A673 (cell line): ENCODE measurements around the gene PHC2. TPM values are rescaled to one million over a fixed set of nuclear protein-coding genes. Genes with fewer than 3 reads are reported as not detected.
A peak's percentile ranks its signal among the peaks of the same experiment; 100 is the strongest.

ENCODE experiments used
- BruUV-seq: library from RNA; stranded (reverse); fragments of 400-500 nt; replicated peaks from 2 replicates; lab custom pipeline; 2021; lab: Mats Ljungman, UMichigan
- CTCF ChIA-PET: fragments of 300-600 bp; sonication (Branson Sonifier 250); formaldehyde crosslinking; loops from one replicate; lab custom pipeline; 2022; ENCODE audit warnings: antibody characterized with exemption; lab: Charles Lee
- POLR2A ChIA-PET: fragments of 300-600 bp; sonication (Branson Sonifier 250); formaldehyde crosslinking; loops from one replicate; lab custom pipeline; 2022; ENCODE audit warnings: antibody characterized with exemption; ENCODE audit not compliant: low non-redundant PET; lab: Charles Lee
- DNase-seq: peaks from one replicate; pipeline ENCODE4 v3.0.0-alpha.2; 2015; ENCODE audit warnings: low spot score
- H3K27ac ChIP-seq: fragments of 200-600 bp; sonication (generic); 2 replicates; pipeline ENCODE4 v1.5.1; 2016; ENCODE audit warnings: mixed run types, low read depth, mild to moderate bottlenecking, mixed read lengths, antibody characterized with exemption, low read length; ENCODE audit not compliant: poor library complexity, severe bottlenecking
- H3K27me3 ChIP-seq: fragments of 200-600 bp; sonication (generic); replicated peaks from 2 replicates; pipeline ENCODE4 v1.6.1; 2017; ENCODE audit warnings: mixed run types, low read depth, mild to moderate bottlenecking, mixed read lengths, antibody characterized with exemption, low read length; ENCODE audit not compliant: insufficient read depth, poor library complexity
- H3K36me3 ChIP-seq: fragments of 200-600 bp; sonication (generic); 2 replicates; pipeline ENCODE4 v1.6.1; 2016; ENCODE audit warnings: mixed run types, mild to moderate bottlenecking, mixed read lengths, antibody characterized with exemption, low read length; ENCODE audit not compliant: insufficient read depth, poor library complexity, severe bottlenecking
- H3K4me1 ChIP-seq: fragments of 200-600 bp; sonication (generic); 2 replicates; pipeline ENCODE4 v1.6.1; 2017; ENCODE audit warnings: mixed run types, mild to moderate bottlenecking, mixed read lengths, antibody characterized with exemption, low read length; ENCODE audit not compliant: insufficient read depth, poor library complexity, severe bottlenecking
- H3K4me3 ChIP-seq: fragments of 200-600 bp; sonication (generic); 2 replicates; pipeline ENCODE4 v1.5.1; 2016; ENCODE audit warnings: low read depth, mixed run types, mild to moderate bottlenecking, mixed read lengths, low read length; ENCODE audit not compliant: poor library complexity, severe bottlenecking
- H3K9me3 ChIP-seq: fragments of 200-600 bp; sonication (generic); 2 replicates; pipeline ENCODE4 v1.6.1; 2016; ENCODE audit warnings: mixed run types, low read depth, mild to moderate bottlenecking, mixed read lengths, antibody characterized with exemption, low read length; ENCODE audit not compliant: poor library complexity, severe bottlenecking
- EZH2 ChIP-seq: fragments of 200-600 bp; sonication (generic); IDR thresholded peaks from 2 replicates; pipeline ENCODE4 v1.6.1; 2017; ENCODE audit warnings: borderline replicate concordance, low read depth, mild to moderate bottlenecking, mixed read lengths, antibody characterized with exemption, low read length; ENCODE audit not compliant: poor library complexity, severe bottlenecking
- intact Hi-C: fragments of 100-400 bp; cut with micrococcal nuclease; formaldehyde crosslinking; loops from one replicate; pipeline ENCODE4 v1.10.0; 2022; ENCODE audit not compliant: unreplicated experiment
- total RNA-seq: library from RNA; stranded (reverse); gene quantifications from 2 replicates; pipeline ENCODE4 v1.2.3, GENCODE V29; 2021
- TF ChIP-seq, protein P1 (sequence below): fragments of 300-800, 200-600 bp; sonication (generic); conservative IDR thresholded peaks from 2 replicates; pipeline ENCODE4 v1.5.1; 2017; ENCODE audit warnings: low read depth, mild to moderate bottlenecking, antibody characterized with exemption, low read length, moderate library complexity, mixed read lengths

The PHC2 gene
- total RNA-seq, 1 experiment from 2014 or later = 136 TPM

DNA sequence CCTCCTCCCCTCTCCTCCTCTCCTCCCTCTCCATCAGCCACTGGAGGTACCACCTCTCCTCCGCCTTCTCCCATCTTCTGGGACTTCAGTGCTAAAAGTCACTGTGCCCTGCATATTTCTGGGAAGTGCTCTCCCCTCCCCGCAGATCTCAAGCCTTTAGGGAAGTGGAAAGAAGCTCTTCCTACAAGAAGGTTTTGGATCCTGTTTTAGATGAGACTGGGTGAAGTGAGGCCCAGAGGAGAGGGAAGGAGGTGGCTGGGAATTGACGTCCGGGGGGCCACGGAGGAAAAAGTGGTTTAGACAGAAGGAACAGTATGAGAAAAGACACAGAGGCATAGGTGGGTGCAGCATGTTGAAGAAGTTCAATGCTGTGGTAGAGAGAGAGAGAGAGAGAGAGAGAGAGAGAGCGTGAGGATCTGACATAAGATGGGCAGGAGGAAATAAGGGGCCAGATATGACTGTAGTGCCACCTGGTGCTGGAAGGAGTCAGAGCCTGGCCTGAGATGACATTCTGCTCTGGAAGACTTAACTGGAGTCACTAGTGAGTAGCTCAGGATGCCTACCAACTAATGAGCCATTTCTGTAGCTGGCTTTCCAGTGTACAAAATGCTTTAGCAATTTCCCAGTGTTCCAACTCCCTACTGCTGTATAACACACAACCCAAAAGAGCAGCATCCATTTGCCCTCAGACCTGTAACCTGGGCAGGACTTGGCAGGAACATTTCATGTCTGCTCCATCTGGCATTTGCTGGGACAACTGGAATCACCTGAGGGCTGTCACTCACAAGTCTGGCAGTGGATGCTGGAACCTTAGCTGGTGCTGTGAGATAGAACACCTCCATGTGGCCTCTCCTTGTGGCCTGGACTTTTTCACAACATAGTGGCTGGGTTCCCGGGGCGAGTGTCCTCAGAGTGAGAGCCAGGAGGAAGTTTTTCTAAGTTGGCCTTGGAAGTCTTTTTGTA, 24.9 kb upstream of the PHC2 start:
- no peak for TF ChIP-seq EZH2
- TF ChIP-seq, protein P1, sequence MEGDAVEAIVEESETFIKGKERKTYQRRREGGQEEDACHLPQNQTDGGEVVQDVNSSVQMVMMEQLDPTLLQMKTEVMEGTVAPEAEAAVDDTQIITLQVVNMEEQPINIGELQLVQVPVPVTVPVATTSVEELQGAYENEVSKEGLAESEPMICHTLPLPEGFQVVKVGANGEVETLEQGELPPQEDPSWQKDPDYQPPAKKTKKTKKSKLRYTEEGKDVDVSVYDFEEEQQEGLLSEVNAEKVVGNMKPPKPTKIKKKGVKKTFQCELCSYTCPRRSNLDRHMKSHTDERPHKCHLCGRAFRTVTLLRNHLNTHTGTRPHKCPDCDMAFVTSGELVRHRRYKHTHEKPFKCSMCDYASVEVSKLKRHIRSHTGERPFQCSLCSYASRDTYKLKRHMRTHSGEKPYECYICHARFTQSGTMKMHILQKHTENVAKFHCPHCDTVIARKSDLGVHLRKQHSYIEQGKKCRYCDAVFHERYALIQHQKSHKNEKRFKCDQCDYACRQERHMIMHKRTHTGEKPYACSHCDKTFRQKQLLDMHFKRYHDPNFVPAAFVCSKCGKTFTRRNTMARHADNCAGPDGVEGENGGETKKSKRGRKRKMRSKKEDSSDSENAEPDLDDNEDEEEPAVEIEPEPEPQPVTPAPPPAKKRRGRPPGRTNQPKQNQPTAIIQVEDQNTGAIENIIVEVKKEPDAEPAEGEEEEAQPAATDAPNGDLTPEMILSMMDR = peak; percentile 82

DNA sequence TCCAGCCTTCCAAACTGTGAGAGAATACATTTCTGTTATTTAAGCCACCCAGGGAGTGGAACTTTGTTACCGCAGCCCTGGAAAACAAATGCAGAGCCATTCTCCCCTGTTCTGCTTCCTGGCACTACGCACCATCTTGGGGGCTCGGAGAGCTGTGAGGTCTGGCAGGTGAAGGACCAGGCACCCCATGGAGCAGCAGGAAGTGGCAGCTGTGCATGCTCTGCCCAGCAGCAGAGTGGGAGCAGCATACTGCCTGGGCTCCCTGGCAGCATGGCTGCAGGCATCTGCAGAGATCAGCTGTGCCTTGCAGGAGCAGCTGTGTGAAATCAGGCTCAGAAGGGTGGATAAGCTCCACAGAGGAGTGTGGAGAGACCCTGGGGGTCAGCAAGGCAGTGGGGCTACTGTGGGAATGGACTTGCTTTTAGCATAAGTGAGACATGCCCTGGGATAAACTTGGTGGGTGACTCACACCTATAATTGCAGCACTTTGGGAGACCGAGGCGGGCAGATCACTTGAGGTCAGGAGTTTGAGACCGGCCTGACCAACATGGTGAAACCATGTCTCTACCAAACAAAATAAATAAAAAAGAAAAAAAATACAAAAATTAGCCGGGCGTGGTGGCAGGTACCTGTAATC, 23.9 kb upstream of the PHC2 start:
- intact Hi-C loops = loop anchor here (5.0 kb wide), 1 partner anchor 92 kb away; no protein-coding TSS in a partner anchor

More for the DNA sequence above, 24.9 kb upstream of the PHC2 start:
- intact Hi-C loops = loop anchor here (5.0 kb wide), 1 partner anchor 94 kb away; no protein-coding TSS in a partner anchor
- peak; percentile 87 for DNase-seq
- Histone ChIP-seq H3K36me3 (no peaks in the 10 kb centered on the region), H3K27me3 (no peaks in the 10 kb centered on the region), H3K4me1 (peaks cover 4% of the 10 kb centered on the region), H3K4me3 (no peak overlapping the region), H3K9me3 (no peaks in the 10 kb centered on the region), H3K27ac (no peak overlapping the region)
- no TSS peak for BruUV-seq
- ChIA-PET CTCF (interaction anchor here (0.5 to 1.4 kb wide), 12 partner anchors 11 to 170 kb away, joined by 3 to 15 read pairs (median 4); no protein-coding TSS in a partner anchor), POLR2A (no interaction called here)

DNA sequence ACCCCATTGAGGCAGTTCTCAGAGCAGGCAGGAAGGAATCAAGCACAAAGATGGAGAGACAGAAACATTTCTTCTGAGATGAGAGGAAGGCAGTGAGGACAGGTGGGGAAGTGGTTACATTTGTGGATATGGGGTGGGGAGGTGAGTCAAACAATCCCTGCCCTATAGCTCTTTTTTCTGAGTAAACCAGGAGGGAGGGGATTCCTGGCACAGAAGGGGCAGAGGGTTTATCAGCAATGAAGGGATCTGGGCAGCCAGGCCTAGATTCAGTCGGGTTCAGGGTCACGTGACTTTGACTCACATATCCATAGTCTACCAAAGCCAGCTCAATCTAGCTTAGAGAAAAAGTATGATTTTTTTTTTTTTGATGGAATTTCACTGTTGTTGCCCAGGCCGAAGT, 15.7 kb upstream of the PHC2 start:
- Histone ChIP-seq H3K4me1 (peaks cover 12% of the 10 kb centered on the region), H3K4me3 (no peak overlapping the region), H3K36me3 (no peaks in the 10 kb centered on the region), H3K9me3 (no peaks in the 10 kb centered on the region), H3K27me3 (no peaks in the 10 kb centered on the region), H3K27ac (no peak overlapping the region)
- TF ChIP-seq, protein P1 = no peak
- no peak for TF ChIP-seq EZH2
- intact Hi-C loops = no loop called here
- no peak for DNase-seq
- BruUV-seq = no TSS peak
- CTCF ChIA-PET = no interaction called here
- POLR2A ChIA-PET = no interaction called here

More for the DNA sequence above, 23.9 kb upstream of the PHC2 start:
- Histone ChIP-seq H3K27ac (peak overlapping the region; percentile 34), H3K4me1 (peaks cover 4% of the 10 kb centered on the region), H3K9me3 (no peaks in the 10 kb centered on the region), H3K4me3 (no peak overlapping the region), H3K36me3 (no peaks in the 10 kb centered on the region), H3K27me3 (no peaks in the 10 kb centered on the region)
- POLR2A ChIA-PET = no interaction called here
- TF ChIP-seq EZH2 = no peak
- TF ChIP-seq, protein P1 = no peak
- peak; percentile 21 for DNase-seq
- CTCF ChIA-PET = interaction anchor here (0.7 to 1.4 kb wide), 4 partner anchors 11 to 159 kb away, joined by 3 to 14 read pairs (median 3); no protein-coding TSS in a partner anchor
- no TSS peak for BruUV-seq
